Activated CD8-positive, alpha-beta memory T cell treated with anti-CD3 and anti-CD28 coated beads, Interleukin-2, amount 50 U/mL, for 24 hours (primary cell): ENCODE data around the gene BRD3OS.

Experiments
- DNase-seq: peaks from one replicate; pipeline ENCODE4 v3.0.0-alpha.2; 2020; ENCODE audit errors: extremely low read depth

The BRD3OS gene, protein sequence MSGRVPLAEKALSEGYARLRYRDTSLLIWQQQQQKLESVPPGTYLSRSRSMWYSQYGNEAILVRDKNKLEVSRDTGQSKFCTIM

DNA sequence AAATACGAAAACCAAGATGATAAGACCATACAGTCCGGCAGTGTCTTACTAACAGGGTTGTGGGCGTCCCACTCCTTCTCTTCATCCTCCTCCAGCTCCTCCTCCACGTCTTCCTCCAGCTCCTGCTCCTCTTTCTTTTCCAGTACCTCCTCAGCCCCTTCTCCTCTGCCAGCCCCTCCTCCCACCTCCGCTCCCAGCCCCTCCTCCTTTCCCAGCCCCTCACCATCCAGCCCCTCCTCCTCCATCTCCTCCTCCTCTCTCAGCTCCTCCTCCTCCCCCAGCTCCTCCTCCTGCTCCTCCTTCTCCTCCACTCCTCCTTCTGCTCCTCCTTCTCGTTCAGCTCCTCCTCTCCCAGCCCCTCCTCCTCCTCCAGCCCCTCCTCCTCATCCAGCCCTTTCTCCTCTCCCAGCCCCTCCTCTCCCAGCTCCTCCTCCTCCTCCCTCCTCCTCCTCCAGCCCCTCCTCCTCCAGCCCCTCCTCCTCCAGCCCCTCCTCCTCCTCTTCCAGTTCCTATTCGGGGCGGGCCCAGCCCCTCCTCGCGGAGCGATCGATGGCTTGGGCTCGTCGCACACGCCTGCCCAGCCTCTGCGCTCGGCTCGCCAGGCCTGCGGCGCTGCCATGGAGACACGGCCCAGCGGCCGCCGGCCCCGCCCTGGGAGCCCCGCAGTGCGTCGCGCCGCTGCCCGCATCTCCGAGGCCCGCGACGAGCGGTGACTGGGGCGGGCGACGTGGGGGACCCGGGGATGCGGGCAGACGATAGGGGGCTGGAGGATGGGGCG, at the start of gene BRD3OS:
Gene BRD3OS, plus strand, starts transcription at position 654 of the 778 bp plus-strand sequence. CDS start 1,267 bp downstream, outside the sequence.
- DNase-seq = peak; percentile 67

DNA sequence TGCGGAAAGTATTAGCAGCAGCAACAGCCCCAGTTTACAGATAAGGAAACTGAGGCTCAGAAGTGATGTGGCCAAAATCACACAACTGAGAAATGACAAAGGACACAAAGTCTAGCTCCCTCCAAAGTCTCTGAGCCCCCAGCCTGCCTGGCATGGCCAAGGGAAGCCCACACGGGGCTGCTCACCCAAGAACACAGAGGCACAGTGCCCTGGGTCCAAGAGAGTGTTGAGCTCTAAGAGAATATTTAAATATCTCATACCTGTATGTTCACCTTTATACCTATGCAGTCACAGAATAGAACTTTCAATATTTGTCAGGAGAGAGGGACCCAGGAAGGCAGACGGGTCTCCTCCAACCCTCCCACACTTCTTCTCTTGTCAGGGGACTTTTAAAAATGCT, 49.8 kb upstream of the BRD3OS start:
- no peak for DNase-seq

DNA sequence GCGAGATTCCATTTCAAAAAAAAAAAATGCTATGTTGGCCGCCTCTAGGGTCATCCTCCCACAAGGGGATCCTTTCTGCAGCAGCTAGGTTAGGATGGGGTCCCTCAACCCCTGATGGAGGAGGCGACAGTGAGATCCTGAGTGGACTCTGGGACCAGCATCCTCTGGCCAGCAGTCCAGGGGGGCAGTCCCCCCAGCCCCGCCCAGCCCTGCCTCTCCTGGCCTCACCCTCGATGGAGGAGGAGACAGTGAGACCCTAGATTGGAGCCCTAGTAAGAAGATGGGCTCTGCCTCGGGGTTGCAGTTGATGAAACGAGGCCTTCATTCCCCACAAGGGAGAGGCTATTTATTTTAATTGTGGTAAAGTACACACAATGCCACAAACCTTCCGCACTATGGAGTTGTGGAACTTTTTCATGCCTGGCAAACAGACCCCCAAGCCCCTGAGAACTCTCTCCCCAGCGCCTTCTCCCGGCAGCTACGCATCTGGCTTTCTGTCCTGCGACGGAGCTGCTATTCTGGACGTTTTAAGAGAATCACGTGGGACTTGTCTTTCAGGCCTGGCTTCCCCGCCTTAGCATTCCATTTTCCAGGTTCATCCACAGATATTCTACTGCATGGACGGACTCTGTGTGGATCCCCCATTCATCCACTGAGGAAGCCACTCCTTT, 49.0 kb upstream of the BRD3OS start:
- no peak for DNase-seq

DNA sequence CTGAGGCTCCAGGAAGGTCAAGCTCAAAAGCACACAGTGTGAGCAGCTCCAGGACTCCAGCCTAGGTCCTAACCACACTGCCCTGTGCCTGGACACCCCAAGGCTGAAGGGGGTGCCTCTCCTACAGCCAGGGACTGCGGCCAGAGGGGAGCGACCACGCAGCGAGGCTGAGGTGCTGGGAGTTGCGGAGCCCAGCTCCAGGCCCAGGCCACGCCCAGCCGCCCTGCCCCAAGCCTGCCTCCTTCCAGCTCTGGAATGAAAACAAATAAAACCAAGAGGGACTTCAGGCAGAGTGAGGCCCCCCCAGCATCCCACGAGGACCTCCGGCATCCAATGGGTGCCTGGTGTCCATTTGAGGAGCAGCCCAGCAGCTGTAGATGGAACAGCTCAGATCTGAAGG, 48.4 kb upstream of the BRD3OS start:
- no peak for DNase-seq

DNA sequence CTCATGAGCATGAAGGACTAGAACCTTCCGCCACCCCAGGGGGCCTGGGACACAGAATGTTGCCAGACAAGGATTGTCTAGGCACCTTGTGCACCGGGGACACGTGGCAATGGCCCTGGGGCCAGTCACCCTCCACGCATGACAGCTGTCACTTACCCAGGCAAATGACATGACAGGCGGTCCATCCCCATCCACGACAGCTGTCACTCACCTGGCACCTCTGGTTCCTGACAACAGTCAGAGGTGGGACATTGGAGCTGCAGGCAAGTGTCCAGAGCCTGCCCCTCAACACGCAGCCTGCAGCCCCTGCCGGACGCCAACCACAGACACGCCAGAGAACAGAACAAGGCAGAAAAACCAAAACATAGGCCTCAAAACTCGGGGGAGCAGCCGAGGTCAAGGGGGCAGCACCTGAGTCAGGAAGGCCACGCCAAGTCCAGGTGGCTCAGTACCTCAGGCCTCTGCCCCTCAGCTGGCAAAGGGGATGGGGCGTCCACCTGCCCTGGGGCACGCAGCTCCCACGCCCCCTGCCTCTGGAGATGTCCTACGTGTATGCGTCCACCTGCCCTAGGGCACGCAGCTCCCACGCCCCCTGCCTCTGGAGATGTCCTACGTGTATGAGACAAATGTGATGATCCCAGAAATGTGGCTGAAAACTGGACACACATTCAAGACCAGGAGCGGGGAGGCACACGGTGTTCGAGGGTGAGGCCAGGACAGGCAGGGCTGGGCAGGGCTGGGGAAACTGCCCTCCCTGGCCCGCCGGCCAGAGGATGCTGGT, 47.7 kb upstream of the BRD3OS start:
- no peak for DNase-seq

DNA sequence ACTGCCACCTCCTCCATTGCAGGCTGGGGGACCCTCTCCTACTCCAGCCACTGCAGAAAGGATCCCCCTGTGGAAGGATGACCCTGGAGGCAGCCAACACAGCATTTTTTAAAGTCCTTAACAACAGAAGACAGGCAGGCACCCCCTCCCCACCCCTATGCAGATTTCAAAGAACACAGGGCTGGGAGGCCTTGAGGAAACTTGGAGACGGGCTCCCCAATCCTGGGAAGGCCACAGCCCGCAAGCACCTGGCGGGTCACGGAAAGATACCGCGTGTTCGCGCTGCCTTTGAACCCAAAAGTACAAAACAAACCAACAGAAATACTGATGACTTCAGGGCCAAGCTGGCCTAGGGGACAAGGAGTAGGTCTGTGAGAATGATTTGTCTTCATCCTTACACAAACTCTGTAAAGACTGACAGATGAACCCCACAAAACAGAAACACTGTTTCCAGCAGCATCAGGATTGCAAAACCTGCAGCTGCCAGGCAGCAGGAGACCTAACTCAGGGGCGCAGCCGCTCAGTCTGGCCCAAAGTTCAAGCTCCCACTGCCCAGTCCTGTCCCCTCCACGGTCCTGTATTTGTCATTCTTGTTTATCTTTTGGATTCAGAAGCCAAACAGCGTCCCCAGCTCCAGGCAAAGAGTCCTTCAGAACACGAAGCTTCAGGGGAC, 46.9 kb upstream of the BRD3OS start:
- DNase-seq = no peak

DNA sequence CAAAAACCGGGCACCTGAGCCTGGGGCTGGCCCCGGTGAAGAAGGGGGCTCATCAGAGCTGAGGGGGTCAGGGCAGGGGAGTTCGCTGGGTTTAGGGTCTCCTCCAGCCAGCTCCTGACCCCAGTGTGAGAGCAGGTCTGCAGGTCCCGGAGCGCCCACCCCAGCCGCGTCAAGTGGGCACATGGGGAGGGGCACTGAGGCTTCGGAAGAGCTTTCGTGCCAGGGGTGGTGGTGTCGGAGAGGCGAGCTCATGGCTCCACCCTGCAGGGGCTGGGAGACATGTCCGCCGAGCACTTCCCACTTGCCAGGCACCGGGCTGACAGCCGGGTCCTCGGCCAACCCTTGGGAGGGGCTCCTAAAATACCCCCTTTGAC, 46.4 kb upstream of the BRD3OS start:
- no peak for DNase-seq

DNA sequence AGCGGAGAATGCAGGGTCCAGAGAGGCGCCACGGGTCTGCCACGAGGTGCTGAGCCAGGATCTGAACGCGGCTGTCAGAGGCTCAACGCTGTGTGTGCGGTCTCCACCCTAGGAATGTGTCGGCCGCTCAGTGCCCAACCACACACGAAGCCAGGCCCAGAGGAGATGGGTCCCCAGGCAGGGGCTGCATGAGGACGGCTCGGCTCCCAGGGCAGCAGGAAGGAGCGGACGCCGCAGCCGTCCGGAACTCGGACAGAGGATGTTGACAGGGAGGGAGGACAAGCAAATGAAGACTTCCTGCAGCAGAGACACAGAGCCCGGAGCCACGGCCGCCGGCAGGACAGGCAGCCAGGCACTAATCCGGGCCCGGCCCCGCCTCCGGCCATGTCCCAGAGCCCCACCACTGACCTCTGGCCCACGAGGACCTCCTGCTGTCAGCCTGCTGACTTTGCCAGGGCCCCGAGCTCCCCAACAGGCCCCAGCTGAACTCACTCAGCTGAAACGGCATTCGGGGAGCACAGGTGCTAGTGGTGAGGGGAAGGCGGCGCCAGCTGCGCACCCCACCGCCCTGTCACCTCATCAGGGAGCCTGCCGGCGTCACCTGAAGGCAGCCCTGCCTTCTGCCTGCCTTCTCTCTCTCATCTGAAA, 45.9 kb upstream of the BRD3OS start:
- DNase-seq = no peak

DNA sequence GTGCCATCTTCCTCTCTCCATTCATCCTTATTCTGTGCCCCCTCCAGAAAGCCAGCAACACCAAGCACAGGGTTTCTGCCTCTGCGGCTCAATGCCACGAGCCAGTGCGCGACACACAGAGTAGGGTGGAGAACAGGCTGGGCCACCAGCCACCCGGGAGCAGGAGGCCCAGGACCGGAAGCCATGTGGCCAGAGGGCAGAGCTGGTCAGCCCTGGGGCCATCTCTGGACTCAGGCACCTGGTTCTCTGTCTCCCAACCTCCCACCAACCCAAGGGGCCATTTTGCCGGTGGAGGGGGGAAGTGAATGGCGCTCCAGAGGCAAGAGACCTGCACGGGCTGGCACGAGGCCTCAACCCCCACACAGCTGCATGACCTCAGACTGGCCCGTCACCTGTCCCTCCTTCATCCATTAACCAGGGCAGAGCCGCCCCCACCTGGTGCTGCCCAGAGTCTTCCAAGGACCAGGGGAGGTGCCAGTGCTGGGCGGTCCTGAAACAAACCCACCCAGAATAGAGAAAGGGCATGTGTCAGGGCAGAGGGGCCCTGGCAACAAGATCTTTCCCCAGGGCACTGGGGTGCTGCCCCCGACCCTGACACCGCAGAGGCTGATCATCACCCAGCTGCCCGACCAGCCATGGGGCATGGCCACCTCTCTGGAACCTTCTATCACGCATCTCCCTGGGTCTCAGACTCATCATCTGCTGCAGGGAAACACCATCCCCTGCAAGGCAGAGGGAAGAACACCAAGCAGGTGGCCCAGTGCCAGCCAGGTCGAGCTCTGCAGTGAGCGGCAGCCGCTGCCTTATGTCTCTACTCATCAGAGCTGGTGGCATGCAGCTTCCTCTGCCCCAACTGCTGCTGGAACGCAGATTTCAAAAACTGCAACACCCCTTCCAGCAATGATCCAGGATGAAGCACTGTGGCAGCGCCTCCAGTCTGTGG, 45.1 kb upstream of the BRD3OS start:
- no peak for DNase-seq

DNA sequence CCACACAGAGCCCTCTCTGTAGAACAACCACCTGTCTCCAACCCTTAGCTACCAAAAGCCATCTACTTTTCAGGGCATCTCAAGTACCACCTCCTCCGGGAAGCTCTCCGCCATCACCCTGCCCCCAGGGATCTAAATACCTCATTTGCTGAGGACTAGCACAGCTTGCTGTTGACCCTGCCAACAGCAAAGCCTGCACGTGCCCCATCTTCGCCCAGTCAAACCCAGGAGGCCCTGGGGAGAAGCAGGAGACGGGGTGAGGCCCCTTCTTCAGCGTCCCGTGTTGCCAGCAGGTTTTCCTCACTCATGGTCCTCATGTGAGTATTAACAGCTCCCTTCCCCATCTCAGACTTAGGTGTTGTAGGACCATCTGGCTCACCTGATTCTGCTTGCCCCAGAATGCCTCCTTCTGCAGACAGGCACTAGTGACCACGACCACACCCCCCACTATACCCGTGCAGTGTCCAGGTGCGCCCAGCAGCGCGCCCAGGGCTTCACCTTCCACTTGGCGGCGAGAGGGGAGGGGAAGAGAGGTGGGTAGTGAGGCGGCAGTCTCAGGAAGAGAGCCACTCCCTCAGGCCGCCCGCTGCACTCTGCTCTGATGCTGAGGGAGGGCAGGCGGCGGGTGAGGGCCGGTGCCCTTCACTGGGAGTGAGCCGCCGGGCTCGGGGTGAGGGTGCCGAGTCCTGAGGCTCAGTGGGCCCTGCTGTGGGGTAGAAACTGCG, 44.3 kb upstream of the BRD3OS start:
- no peak for DNase-seq

DNA sequence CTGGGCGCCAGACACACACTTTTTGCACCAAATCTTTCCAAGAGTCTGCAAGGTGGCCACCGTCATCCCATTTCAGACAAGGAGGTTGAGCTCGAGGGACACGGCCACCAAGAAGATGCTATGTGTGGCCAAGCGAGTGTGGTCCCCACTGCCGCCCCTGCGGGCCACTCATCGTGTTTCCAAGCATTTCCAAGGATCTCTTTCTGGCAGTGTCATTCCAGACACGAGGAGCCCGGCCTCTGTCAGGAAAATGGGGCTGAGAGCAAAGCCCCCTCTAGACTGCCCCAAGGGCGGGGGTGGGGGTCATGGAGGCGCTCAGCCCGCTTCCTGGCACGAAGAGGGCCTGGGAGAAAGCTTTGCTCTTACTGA, 43.7 kb upstream of the BRD3OS start:
- no peak for DNase-seq

DNA sequence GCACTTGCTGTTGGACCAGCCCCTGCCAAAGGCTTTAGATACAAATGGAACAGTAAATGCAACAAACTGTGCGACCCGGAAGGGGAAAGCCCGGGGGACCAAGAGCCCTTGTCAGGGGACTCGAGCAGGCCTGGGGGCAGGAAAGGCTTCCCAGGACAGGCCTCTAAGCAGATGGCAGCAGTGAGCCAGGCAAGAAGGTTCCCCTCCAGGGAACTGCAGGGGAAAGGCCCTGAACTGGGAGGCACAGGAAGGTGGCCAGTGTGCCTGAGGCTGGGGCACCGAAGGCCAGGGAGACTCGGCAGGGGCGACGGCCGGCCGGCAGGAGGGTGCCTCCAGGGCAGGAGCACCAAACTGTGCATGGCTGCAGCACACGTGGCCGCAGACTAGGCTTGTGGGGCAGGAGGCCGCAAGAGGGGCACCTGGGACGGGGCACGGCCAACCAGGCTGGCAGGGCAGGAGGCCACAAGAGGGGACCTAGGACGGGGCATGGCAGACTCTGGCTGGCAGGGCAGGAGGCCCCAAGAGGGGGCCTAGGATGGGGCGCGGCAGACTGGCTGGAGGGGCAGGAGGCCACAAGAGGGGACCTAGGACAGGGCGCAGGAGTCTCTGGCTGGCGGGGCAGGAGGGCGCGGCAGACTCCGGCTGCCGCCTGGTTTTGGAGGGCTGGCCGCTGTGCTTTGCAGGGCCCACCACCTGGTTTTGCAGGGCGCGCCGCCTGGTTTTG, 43.2 kb upstream of the BRD3OS start:
- DNase-seq = no peak

DNA sequence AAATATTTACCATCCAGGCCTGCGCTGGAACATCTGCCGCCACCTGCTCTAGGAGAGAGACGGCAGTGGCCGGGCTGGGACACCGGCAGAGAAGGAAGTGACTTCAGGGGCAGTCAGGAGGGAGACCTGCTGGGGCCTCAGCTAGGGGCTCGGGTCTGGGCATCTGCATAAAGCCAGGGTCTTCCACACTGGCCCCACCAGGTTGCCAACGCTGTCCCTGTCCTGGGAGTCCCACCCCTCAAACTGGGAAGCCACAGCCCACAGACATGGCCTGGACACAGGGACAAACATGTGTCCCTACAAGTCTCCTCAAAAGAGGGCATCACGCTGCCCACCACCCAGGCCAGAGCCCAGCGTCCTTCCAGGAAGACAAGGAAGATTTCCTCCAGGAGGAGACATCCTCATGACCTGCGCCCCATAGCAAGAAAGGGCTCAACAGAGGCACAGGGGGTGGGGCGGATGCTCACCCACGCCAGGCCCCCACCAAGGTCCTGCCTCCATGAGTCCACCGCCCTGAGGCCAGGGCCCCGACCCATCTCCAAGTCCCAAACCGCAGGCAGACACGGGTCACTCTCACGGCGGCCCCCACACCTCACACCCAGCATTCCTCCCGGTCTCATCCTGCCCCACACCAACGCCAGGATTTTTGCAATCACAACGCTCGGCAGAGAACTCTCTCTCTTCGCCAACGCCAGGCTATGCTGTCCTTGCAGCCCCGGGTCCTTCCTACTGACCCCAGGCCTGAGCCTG, 42.1 kb upstream of the BRD3OS start:
- no peak for DNase-seq

DNA sequence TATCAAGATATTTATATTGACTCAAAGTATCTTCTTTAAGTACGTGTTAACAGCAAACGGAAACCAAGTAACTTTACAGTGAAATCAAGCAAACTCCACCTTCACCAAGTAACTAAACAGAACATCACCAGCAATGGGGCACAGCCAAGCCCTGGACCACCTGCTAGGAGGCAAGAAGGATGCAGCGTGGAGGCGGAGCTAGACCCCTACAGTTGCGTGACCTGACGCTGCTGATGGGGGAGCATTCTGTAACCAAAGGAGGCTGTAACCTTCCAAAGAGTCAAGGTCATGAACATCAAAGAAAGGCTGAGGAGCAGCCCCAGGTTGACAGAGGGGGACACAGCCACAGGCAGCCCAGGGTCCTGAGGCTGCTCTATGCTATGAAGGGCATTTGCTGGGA, 39.2 kb upstream of the BRD3OS start:
- DNase-seq = no peak

DNA sequence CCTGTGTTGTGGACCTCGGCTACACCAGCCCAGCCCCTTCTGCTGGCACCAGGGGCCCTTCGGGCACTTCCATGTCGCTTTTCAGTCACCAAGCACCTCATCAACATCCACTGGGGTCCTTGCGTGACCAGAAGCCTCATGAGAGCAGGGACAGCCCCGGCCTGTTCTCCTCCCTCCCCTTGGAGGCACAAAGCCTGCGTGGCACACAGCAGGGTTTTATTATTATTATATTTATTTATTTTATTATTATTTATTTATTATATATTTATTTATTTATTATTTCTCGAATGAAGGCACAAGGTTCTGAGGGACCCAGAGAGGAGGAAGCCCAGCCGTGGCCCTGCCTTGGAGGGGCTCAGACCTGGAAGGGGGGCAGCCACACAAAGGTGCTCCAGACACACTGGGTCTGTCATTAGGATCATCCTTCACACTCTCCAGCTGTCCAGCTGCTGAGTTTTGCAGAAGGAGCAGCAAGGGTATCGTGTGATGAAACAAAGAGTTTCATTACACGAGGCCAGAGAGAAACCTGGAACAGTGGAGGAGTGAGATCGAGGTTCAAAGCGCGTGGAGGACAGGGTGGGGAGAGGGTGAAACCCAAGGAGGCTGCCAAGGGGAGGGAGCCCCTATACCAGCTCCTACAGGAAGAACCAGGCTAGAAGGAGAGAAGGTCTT, 38.4 kb upstream of the BRD3OS start:
- DNase-seq = no peak

DNA sequence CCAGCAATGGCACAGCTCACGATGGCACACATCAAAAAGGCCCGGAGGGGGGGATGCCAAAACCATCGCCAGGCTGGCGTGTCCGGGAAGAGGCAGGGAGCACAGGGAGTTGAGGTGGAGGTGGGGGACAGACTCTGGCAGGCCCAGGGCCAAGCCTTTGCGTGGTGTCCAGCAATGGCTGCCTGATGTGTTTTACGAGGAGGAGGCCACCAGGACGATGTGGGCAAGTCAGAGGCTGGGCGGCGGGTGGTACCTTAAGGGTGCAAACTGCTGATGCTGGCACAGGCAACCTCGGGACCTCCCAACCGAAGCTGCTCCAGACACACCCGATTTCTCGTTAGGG, 37.9 kb upstream of the BRD3OS start:
- no peak for DNase-seq

DNA sequence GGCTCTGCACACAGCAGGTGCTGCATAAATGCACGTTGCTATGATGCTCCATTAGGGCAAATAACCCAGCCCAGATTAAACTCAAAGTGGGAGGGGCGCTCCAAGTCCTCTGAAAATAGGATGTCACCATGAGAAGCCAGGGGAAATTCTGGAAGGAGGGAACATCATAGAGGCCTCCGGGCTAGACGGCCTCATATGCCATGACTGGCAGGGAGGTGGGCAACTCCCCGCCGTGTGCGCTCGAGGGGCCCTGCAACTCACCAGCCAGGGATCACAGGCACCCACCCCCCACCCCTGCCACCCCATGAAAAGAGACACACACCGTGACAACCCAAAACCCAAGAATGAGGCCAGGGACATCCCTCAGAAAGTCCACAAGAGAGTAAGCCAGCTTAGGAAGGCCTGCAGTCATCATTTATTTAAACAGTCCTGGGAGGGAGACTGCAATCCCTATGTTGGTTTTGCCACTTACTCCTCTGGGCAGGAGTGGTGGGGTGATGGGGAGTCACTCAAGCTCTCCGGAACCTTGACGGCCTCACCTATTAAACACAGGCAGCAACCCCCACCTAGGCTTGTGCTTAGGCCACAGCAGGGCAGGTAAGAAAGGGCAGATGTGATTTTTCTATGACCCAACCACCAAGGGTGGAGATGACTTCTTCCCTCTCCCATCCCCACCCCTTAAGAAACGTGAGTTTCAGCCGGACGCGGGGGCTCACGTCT, 37.2 kb upstream of the BRD3OS start:
- DNase-seq = no peak
